Central memory CD8-positive, alpha-beta T cell (primary cell): ENCODE measurements around the gene MSANTD1.

Experiments used
- ATAC-seq: fragments of 150-1000 bp; cut with Tn5 transposase; replicated peaks from 2 replicates; pipeline ENCODE4 v1.10.0; 2022; ENCODE audit warnings: mild to moderate bottlenecking, moderate FRiP score, moderate number of reproducible peaks; ENCODE audit not compliant: poor library complexity, severe bottlenecking; ENCODE audit errors: extremely low read depth
- DNase-seq, 2 donors: peaks; one replicate each; pipeline ENCODE4 v3.0.0; 2021; ENCODE audit warnings: low spot score in 2 of 2
- H3K27ac Mint-ChIP-seq: one replicate; pipeline ENCODE4 v1.8.0; 2022; ENCODE audit warnings: low read depth, mild to moderate bottlenecking, moderate library complexity, mixed read lengths
- H3K27me3 Mint-ChIP-seq: one replicate; pipeline ENCODE4 v1.8.0; 2022; ENCODE audit warnings: mixed read lengths
- H3K36me3 Mint-ChIP-seq: one replicate; pipeline ENCODE4 v1.8.0; 2022; ENCODE audit warnings: mild to moderate bottlenecking, moderate library complexity, mixed read lengths; ENCODE audit not compliant: insufficient read depth
- H3K4me1 Mint-ChIP-seq: one replicate; pipeline ENCODE4 v1.8.0; 2022; ENCODE audit warnings: mixed read lengths
- H3K4me3 Mint-ChIP-seq: one replicate; pipeline ENCODE4 v1.8.0; 2022; ENCODE audit warnings: mild to moderate bottlenecking, moderate library complexity, mixed read lengths
- H3K9me3 Mint-ChIP-seq: one replicate; pipeline ENCODE4 v1.8.0; 2022; ENCODE audit warnings: mixed read lengths

The MSANTD1 gene

DNA sequence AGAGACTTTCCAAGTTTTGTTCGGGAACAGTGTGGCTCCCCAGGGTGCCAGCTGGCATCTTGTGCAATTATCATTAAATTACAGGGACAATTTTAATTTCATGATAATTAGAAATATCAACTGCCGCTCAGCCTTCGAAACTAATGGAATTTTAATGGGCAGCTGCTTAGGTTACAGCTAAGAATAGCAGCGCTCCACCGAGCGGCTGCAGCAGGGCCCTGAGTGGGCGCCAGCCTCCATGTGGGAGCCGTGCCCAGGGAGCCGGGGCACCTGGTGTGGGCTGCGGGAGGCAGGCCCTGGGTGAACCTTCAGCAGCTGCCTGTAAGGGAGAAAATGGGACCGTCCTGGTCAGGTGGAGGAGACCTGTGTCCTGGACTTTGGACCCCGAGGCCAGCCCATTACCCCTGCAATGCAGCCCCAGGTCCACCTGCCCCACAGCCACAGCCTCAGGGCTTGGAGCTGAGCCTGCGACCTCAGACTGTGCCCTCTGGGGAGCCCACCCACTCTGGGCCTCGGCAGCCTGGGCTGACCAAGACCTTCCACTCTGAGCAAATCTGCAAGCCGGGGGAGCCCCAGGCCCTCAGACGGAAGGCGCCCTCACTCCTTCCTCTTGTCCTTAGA lies 21.1 kb downstream of the MSANTD1 start:
- H3K27ac Mint-ChIP-seq, result no peak overlapping the region
- H3K9me3 Mint-ChIP-seq, result no peaks in the 10 kb centered on the region
- no peaks in the 10 kb centered on the region for H3K36me3 Mint-ChIP-seq
- no peak for ATAC-seq
- no peak for DNase-seq
- H3K4me3 Mint-ChIP-seq, result no peak overlapping the region
- no peaks in the 10 kb centered on the region for H3K27me3 Mint-ChIP-seq
- no peaks in the 10 kb centered on the region for H3K4me1 Mint-ChIP-seq

DNA sequence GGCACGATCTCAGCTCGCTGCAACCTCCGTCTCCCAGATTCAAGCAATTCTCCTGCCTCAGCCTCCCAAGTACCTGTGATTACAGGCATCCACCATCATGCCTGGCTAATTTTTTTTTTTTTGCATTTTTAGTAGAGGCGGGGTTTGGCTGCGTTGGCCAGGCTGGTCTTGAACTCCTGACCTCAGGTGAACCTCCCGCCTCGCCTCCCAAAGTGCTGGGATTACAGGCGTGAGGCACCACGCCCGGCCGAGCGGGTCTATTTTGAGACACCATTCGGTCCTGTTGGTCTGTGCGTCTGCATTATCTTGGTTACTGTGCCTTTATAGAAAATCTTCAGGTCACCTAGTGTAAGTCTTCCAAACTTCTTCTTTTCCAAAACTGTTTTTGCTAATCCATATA lies 22.2 kb downstream of the MSANTD1 start:
- no peak for DNase-seq
- Mint-ChIP-seq H3K27me3 (no peaks in the 10 kb centered on the region), H3K36me3 (no peaks in the 10 kb centered on the region)

DNA sequence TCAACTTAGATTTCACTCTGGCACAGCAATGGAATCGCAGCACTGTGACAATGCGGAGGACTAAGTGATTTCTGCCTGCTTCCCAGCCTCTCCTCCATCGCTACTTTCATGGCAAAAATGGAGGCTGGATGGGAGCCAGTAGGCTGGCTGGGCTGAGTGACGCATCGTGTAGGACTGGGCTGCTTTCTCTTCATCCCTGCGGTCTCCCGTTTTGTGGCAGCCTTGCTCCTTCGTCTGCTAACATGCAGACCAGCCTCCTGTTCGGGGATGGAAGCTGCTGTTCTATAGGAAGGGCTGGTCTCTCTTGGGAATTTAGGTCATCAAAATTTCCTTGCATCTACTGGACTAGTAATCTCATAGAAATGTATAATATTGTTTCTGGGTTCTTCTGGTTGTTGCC lies 28.0 kb downstream of the MSANTD1 start:
- Mint-ChIP-seq H3K4me3 (no peak overlapping the region), H3K9me3 (no peaks in the 10 kb centered on the region), H3K27me3 (peaks cover 32% of the 10 kb centered on the region), H3K4me1 (no peaks in the 10 kb centered on the region), H3K36me3 (no peaks in the 10 kb centered on the region), H3K27ac (no peak overlapping the region)
- no peak for ATAC-seq
- DNase-seq, result no peak

More for the DNA sequence above, 22.2 kb downstream of the MSANTD1 start:
- Mint-ChIP-seq H3K4me1 (no peaks in the 10 kb centered on the region), H3K4me3 (no peak overlapping the region), H3K9me3 (no peaks in the 10 kb centered on the region), H3K27ac (no peak overlapping the region)
- no peak for ATAC-seq

DNA sequence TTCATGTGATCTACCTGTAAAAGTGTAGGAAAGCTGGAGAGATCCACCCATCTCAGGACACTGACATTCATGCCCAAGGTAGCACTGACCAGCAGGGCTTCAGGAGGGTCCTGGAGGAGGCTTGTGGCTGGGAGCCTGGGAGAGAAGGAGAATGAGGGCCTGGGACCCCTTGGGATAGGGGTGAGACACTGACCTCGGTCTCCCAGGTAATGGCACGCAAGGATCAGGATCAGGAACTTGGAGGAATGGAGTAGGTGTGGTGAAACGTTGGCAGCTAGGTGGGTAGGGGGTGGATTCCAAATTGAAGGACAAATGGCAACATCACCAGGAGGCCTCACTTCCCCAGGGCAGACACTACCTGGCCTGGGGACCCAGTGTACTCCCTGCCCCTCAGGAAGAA lies 31.5 kb downstream of the MSANTD1 start:
- Mint-ChIP-seq H3K36me3 (no peaks in the 10 kb centered on the region), H3K4me3 (no peak overlapping the region), H3K27me3 (peaks cover 61% of the 10 kb centered on the region), H3K27ac (no peak overlapping the region), H3K9me3 (no peaks in the 10 kb centered on the region), H3K4me1 (no peaks in the 10 kb centered on the region)
- ATAC-seq (no peak), DNase-seq (no peak)

DNA sequence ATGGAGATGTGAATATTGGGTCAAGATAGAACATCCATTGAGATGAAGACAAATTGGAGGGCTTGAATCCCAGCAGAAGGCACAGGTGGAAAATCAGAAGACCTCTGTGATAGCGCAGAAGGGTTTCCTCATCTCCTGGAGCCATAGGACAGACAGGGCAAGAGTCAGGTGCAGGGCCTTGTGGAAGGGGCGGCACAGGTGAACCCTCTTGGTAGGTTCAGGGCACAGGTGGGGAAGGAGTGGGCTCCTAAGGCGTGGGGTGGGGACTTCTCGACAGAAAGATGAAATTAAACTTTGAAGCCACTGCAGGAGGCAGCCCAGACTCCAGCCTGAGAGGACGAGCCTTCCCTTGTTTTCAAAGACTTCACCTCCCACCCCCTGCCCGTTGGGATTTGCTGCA lies 34.5 kb downstream of the MSANTD1 start:
- Mint-ChIP-seq H3K27me3 (peaks cover 62% of the 10 kb centered on the region), H3K4me3 (no peak overlapping the region), H3K9me3 (no peaks in the 10 kb centered on the region), H3K27ac (no peak overlapping the region), H3K4me1 (no peaks in the 10 kb centered on the region), H3K36me3 (no peaks in the 10 kb centered on the region)
- no peak for DNase-seq
- no peak for ATAC-seq

DNA sequence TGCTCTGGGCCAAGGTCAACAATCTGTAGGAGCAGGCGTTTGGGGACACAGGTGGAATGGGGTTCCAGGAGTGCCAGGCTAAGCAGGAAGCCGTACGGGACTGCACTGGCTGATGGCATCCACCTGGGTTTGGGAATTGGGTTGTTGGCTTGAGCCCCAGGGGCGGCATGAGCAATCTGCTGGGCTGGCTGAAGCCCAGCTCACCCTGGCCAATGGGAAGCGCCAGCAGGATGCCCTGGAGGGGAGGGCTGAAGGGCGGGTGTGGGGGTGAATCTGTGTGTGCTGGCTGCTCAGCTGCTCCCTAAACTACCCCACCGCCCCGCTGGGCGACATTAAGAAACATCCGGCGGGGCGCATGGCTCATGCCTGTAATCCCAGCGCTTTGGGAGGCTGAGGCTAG lies 35.0 kb downstream of the MSANTD1 start:
- DNase-seq (no peak), ATAC-seq (no peak)
- H3K27ac Mint-ChIP-seq, result no peak overlapping the region
- H3K36me3 Mint-ChIP-seq, result peaks cover under 1% of the 10 kb centered on the region
- H3K4me1 Mint-ChIP-seq, result no peaks in the 10 kb centered on the region
- no peaks in the 10 kb centered on the region for H3K9me3 Mint-ChIP-seq
- H3K4me3 Mint-ChIP-seq, result no peak overlapping the region
- peaks cover 62% of the 10 kb centered on the region for H3K27me3 Mint-ChIP-seq

DNA sequence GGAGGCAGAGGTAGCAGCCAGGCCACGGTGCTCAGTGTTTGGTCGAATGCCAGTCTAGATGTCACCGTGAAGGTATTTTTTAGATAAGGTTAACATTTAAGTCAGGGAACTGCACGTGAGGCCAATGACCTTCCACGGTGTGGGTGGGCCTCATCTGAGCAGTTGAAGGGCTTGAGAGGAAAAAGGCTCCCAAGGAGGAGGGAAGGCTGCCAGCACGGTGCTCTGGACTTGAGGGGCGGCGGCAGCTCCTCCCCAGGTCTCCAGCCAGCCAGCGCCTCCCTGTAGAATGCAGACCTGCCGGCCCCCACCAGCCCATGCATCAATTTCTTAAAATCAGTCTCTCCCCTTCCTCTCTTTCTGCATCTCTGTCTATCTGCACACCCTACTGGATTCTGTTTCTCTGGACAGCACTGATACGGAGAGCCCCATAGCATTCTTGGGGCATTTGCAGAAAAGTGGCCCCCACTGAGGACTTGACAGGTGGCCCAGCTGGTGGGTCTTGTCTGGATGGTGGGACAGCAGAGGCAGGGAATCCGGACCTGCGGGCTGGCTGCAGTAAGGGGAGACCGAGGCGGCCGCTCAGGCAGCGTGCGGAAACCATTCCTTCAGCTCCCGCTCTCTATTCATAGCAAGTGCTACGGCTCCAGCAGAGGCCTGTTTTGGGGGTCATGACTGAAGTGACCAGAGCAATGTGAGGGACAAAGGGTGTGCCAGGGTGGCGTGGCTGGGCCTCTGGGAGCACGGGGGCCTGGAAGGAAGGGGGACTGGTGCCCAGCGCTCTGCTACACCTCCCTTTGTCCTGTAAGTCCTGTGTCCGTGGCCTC lies 36.0 kb downstream of the MSANTD1 start:
- Mint-ChIP-seq H3K27ac (no peak overlapping the region), H3K27me3 (peaks cover 61% of the 10 kb centered on the region), H3K36me3 (peaks cover 2% of the 10 kb centered on the region), H3K4me1 (no peaks in the 10 kb centered on the region), H3K9me3 (no peaks in the 10 kb centered on the region), H3K4me3 (no peak overlapping the region)
- no peak for ATAC-seq
- DNase-seq, result no peak

DNA sequence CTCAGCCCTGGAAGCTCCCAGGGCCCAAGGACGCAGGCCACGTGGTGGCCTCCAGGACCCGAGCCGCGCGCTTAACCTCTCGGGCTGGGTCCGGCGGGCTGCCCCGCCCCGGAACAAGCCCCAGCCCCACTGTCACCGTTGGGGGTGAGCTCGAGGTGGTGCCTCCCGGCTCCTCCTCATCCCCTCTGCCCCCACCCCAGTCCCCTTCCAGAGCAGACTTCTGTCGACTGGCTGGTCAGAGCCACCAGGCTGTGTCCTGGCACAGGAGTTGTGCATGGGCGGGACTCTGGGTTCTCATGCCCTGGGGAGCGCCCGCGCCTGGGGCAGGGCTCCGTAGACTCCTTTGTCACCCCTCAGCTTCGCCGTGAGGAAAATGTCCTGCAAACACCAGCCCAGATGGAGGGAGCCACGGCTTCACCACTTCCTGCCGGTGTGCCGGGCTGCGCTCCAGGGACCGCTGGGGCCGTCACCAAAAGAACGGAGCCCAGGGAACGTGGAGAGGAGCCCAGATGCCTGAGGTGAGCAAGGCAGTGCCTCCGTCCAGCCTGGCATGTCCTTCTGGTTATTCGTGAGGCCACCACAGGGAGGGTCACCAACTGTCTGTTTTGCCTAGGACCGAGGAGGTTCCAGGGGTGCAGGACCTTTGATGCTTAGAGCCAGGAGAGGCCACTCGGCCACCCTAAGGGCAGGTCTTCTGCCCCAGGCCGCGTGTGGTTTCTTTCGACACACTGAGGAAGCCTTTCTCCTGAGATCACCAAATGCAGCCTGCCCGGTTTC lies 36.8 kb downstream of the MSANTD1 start:
- Mint-ChIP-seq H3K27ac (no peak overlapping the region), H3K4me3 (no peak overlapping the region), H3K27me3 (peaks cover 61% of the 10 kb centered on the region), H3K36me3 (peaks cover 2% of the 10 kb centered on the region), H3K4me1 (no peaks in the 10 kb centered on the region), H3K9me3 (no peaks in the 10 kb centered on the region)
- DNase-seq (no peak), ATAC-seq (no peak)

DNA sequence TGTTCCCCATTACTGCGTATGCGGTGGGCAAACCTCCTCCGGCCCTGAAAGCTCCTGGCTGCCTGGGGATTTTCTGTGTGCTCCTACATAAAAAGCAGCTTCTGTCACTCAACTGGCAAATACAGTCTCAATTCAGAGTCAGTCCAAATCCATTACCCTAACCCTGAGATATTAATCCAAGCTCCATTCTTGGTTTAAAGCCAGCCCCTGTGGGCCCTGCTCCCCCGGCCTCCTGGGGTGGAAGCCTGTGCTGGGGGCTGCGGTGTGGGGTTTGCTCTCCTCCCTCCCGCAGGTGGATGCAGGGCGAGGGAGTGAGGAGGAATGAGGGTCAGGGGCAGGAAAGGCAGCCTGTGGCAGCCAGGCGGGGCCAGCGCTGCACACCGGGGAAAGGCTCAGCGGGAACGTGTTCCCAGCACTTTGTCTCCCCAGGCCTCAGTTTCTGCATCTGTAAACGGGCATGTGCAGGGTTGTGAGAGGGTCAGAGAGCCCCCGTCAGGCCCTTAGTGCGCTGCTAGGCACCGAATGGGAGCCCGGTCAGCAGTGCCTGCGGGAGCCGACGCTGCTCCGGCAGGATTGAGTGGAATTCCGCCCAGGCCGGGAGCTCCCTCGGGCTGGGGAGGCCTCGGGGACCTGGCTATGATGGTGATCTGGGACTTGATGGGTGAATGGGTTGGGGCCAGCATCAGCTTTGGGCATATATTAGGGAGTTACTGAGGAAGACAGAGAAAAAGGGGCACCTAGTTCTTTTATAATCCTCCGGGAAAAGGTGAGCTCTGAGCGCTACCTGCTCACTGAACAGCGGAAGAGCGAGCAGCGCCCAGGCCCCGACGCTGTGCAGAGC lies 37.6 kb downstream of the MSANTD1 start:
- Mint-ChIP-seq H3K4me1 (peaks cover 3% of the 10 kb centered on the region), H3K36me3 (peaks cover 2% of the 10 kb centered on the region), H3K27me3 (peaks cover 58% of the 10 kb centered on the region), H3K4me3 (no peak overlapping the region), H3K9me3 (no peaks in the 10 kb centered on the region), H3K27ac (no peak overlapping the region)
- DNase-seq (no peak), ATAC-seq (peak; percentile 43)

DNA sequence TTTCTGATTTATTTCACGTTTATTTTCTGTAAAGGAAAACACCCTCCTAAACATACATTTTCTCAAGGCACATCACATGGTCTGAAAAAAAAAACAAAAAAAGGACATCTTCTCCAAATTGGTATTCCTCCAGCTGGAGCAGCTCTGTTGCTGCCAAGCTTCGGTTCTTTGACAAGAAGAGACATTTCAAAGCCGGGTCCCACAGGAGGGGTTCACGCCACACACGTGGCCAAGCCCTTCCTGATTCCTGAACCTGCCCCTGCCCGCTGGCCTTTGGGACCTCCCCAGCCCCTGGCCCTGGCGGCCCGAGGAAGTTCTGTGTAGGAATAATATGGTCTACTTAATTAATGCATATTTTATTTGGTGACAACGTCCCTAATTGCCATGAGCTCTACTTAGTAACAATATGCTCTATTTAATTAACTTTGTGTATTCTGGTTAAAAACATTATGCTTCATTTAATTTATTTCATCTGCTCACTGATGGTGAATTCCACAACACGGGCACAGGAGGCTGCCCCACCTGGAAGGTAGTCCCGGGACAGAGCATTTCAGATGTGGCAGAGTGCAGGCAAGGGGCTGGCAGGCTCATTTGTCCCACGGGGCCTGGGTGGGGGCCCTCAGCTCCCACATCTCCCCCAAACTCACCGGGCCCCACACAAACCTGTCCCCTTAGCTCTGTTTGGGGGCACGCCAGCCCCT lies 38.5 kb downstream of the MSANTD1 start:
- Mint-ChIP-seq H3K4me1 (peaks cover 8% of the 10 kb centered on the region), H3K36me3 (peaks cover 4% of the 10 kb centered on the region), H3K9me3 (no peaks in the 10 kb centered on the region), H3K27me3 (peaks cover 50% of the 10 kb centered on the region), H3K27ac (no peak overlapping the region), H3K4me3 (no peak overlapping the region)
- DNase-seq (no peak), ATAC-seq (no peak)

DNA sequence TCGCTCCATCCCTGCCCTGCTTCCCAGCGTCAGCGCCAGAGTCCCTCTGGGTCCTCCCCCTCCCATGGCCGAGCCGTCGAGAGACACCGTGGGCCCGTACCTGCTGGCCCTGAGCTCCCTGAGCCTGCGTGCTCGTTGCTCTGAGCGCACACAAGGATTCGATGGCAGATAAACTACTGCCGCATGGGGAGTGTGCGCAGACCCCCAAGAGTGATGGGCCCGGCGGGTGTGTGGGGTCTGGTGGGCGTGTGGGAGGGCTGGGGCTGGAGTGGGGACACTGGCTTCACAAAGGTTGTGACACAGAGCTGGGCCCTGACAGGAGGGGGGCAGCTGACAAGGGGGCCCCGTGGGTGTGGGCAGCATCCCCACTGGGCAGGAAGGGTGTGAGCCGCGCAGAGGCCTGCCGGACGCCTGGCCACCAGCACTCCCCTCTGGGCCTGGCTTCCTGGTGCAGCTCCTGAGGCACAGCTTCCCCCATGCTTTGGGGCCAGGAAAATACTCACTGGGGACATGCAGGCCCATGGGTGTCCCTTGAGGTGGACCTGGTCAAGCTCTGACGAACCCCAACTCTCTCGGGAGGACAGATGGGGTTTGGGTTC lies 39.1 kb downstream of the MSANTD1 start:
- no peak for ATAC-seq
- peaks cover 4% of the 10 kb centered on the region for H3K36me3 Mint-ChIP-seq
- H3K4me3 Mint-ChIP-seq, result no peak overlapping the region
- H3K4me1 Mint-ChIP-seq, result peaks cover 8% of the 10 kb centered on the region
- DNase-seq, result no peak
- no peak overlapping the region for H3K27ac Mint-ChIP-seq
- peaks cover 43% of the 10 kb centered on the region for H3K27me3 Mint-ChIP-seq
- H3K9me3 Mint-ChIP-seq, result no peaks in the 10 kb centered on the region
